NCI-H2107 (cell line): ENCODE results near the gene MT1B.
"Not testable (repeated sequence)": the region's sequence is repeated elsewhere in the genome, so short reads cannot be mapped to it uniquely, and the experiment has no call there.

Source experiments
- DNase-seq: peaks from one replicate; lab custom pipeline; 2025; lab: John Stamatoyannopoulos, UW

MT1B gene

DNA sequence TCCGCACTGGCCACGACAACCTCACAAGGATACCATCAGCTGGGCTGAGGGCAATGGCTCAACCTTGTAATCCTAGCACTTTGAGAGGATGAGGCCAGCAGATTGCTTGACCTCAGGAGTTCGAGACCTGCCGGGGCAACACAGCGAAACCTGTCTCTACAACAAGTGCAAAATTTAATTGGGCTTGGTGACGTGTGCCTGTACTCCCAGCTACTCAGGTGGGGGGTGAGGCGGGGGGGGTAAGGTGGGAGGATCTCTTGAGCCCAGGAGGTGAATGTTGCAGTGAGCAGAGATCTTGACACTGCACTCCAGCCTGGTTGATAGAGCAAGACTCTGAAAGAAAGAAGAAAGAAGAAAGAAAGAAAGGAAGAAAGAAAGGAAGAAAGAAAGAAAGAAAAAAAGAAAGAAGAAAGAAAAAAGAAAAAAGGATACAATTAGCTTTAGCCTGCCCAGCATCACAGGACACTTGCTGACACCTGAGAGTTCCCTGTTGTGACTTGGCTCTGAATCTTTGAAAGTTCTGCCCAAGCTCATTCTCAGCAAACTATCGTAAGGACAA, 31.3 kb upstream of the MT1B start:
- DNase-seq = no peak

DNA sequence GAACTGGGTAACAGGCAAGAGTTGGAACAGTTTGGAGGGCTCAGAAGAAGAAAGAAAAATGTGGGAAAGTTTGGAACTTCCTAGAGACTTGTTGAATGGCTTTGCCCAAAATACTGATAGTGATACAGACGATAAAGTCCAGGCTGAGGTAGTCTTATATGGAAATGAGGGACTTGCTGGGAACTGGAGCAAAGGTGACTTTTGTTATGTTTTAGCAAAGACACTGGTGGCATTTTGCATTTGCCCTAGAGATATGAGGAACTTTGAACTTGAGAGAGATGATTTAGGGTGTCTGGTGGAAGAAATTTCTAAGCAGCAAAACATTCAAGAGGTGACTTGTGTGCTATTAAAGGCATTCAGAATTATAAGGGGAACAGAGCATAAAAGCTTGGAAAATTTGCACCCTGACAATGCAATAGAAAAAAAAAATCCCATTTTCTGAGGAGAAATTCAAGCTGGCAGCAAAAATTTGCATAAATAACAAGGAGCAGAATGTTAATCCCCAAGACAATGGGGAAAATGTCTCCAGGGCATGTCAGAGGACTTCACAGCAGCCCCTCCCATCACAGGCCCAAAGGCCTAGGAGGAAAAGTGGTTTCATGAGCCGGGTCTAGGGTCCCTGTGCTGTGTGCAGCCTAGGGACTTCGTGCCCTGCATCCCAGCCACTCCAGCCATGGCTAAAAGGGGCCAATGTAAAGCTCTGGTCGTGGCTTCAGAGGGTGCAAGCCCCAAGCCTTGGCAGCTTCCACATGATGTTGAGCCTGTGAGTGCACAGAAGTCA, 29.8 kb upstream of the MT1B start:
- not testable (repeated sequence) for DNase-seq

DNA sequence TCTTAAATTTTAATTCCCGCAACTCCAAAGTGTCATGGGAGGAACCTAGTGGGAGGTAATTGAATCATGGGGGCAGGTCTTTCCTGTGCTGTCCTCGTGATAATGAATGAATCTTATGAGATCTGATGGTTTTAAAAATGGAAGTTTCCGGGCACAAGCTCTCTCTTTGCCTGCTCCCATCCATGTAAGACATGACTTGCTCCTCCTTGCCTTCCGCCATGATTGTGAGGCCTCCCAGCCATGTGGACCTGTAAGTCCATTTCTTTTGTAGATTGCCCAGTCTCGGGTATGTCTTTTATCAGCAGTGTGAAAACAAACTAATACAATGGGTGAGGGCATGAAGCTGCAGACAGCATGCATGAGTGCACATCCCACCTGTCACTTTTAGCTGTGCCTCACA, 28.5 kb upstream of the MT1B start:
- not testable (repeated sequence) for DNase-seq

DNA sequence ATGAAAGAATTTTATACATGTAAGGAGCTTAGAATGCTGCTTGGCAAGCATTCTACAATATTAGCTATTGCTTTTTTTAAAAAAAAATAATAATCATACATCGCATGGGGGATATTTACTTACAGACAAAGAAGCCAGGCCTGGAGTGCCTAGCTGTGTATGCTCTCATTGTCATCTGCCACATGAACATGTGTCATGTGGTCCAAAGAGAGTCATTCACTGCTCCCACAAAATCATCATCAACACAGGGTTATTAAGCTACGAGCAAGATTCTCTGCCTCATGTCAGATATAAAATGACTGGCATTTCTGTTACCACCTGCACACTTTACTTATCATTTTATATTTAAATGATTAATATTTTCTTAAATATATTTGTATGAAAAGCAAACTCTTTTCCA, 28.0 kb upstream of the MT1B start:
- DNase-seq = no peak

DNA sequence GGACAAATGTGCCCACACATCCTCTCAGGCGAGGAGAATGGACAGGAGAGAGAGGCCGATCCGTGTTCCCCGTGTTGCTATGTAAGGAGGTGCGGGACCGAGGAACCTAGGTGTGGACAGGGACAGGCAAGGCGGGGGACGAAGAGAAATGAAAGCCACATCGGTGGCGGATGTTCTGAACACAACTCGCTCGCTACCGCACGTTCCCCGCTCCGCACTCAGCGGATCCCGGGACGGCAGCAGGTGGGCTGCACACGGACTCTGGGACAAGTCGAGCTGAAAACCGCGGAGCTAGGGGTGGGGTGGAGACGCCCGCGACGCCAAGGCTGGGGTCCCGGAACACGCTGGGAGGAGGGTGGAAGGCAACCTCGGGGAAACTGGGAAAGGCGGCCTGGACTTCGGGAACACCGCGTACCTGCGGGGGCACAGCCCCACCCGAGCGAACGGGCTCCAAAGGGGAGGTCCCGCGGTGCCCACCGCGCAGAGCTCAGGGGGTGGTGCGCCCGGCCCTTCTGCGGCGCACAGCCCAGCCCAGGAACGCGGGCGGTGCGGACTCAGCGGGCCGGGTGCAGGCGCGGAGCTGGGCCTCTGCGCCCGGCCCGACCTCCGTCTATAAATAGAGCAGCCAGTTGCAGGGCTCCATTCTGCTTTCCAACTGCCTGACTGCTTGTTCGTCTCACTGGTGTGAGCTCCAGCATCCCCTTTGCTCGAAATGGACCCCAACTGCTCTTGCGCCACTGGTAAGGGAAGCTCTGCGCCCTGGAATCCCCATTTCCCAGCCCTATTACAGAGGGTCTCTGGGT, 26.3 kb upstream of the MT1B start, which contains the start of gene MT1E:
TSS of gene MT1E (plus strand) at position 642 of the 803 bp plus-strand sequence. CDS start at position 713, 71 bp downstream.
- DNase-seq = no peak

DNA sequence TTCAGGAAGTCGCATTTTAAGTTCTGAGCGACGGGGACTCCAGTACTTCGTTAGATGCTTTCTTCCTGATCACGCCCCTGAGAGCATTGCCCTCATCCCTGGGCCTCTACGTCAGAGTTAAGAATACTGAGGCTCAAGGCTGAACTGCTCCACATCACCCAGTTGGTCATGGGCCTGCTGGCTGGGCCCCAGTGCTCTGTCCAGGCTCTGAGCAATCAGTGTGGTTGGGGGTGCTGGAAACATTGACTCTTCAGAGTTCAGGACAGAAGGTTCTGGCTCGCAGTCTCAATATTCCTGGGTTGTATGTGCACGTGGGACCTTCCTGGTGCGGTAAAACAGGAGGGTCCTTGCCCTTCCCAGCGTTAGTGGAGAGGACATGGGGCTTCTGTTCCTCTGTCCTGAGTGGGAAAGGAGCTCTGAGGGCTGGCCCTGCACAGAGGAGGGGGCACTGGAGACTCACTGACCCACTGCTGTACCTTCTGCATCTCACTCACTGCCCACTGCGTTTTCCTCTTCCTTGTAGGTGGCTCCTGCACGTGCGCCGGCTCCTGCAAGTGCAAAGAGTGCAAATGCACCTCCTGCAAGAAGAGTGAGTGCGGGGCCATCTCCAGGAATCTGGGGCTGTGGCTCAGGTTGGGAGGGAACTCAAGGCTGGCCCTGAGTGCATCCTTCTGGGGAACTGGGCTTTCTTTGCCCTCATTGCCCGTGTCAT, 25.6 kb upstream of the MT1B start:
- no peak for DNase-seq

DNA sequence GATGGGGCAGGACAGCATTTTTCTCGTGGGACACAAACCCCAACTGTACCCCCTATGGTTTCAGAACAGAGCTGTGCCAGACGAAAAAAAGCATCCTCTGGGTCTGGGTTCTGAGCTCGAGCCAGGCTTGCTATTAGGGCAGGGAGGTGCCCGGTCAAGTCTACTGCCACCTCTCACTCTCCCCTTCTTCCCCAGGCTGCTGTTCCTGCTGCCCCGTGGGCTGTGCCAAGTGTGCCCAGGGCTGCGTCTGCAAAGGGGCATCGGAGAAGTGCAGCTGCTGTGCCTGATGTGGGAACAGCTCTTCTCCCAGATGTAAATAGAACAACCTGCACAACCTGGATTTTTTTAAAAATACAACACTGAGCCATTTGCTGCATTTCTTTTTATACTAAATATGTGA, 25.0 kb upstream of the MT1B start:
- DNase-seq = no peak

DNA sequence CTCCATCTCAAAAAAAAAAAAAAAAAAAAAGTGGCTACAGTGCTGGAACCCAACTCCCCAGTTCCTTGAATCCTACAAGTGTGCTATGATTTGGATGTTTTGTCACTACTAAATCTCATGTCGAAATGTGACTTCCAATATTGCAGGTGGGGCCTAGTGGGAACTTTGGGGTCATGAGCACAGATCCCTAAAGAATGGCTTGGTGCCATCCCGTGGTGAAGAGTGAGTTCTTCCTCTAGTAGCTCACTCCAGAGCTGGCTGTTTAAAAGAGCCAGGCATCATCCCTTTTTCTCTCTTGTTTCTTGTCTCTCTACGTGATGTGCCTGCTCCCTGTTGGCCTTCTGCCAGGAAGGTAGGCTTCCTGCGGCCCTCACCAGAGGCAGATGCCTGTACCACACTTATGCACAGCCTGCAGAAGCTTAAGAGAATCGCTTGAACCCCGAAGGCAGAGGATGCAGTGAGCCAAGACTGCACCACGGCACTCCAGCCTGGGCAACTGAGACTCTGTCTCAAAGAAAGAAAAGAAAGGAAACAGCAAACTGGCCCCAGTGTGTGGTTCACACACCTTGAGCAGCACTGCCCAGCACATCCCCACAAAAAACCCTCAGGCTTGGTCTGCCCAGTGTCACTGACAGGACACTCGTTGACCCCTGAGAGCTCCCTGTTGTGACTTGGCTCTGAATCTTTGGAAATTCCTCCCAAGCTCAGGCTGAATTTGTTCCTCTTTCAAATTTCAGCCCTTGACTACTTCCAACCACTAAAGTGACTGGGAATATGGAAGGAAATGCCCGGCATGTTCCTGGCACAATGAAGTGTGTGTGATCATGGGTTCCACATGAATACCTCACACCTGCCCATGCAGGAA, 23.0 kb upstream of the MT1B start:
- no peak for DNase-seq

DNA sequence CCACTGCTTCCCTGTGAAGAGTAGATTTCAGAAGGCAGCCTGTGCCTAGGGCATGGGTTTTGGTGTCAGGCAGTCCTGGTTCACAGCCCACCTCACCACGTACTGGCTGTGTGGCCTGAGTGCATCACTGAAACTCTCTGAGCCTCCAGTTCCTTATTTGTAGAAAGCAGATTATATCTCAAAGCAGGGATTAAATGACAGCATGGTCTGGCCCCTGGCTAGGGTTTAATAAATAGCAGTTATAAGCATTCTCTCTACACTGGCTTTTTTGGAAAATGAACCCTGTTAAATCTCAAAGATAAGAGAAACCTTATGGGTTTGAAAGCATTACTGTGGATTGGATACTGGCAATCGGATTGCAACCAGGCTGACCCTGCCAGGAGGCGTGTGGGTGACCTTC, 22.2 kb upstream of the MT1B start:
- no peak for DNase-seq

DNA sequence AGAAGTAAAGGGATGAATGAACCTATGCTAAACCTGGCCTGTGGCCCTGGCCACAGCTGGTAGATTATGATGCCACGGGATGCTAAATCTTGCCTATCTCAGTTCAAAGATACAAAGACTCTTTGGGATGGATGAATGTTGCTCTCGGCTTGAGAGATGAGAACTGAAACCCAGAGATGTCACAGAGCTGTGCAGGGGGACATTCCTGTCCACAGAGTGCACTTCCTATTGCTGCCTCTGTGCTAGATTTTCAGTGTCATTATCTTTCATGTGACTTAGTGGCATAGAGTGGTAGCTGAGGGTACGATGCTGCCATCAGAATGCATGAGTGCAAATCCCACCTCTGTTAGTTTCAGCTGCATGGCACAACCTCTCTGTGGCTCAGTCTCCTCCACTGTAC, 21.6 kb upstream of the MT1B start:
- DNase-seq = no peak

DNA sequence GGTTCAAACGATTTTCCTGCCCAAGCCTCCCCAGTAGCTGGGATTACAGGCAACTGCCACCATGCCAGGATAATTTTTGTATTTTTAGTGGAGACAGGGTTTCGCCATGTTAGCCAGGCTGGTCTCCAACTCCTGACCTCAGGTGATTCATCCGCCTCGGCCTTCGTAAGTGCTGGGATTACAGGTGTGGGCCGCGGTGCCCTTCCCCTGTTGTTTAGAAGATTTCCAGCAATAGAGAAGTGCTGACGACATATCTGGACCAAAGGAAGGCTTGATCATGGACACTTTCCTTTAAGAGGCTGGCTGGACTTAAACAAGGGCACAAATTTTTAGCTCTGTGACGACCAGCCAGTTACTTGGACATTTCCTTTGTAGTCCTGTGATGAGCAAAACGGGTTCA, 20.5 kb upstream of the MT1B start:
- DNase-seq = no peak

DNA sequence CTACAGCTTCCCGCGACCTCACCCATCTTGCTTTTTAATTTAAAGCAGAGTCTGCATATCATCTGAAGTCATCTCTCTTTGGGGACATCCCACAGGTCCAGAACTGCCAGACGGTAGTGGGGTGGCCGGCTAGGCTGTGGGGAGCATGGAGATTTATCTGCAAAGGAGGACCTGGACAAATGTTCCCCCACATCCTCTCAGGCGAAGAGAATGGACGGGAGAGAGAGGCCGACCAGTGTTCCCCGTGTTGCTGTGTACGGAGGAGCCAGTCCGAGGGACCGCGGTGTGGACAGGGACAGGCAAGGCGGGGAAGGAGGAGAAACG, 19.9 kb upstream of the MT1B start:
- DNase-seq = no peak

DNA sequence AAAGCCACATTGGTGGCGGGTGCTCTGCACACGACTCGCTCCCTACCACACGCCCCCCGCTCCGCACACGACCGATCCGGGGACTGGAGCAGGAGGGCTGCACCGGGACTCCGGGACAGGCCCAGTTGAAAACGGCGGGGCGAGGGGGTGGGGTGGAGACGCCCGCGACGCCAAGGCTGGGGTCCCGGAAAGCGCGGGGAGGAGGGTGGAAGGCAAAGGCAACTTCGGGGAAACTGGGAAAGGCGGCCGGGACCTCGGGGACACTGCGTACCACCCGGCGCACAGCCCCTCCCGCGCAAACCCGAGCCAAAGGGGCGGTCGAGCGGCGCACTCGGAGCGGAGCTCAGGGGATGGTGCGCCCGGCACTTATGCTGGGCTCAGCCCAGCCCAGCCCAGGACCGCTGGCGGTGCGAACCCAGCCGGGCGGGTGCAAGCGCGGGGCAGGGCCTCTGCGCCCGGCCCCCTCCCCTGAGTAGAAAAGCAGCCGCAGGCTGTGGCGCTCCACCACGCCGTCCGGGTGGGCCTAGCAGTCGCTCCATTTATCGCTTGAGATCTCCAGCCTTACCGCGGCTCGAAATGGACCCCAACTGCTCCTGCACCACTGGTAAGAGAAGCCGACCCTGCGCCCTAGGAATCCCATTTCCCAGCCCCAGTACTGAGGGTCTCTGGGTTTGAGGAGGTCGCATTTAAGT, 19.4 kb upstream of the MT1B start, which contains the start of gene MT1M:
TSS of gene MT1M (plus strand) at position 504 of the 692 bp plus-strand sequence. CDS start at position 577, 73 bp downstream.
- no peak for DNase-seq

DNA sequence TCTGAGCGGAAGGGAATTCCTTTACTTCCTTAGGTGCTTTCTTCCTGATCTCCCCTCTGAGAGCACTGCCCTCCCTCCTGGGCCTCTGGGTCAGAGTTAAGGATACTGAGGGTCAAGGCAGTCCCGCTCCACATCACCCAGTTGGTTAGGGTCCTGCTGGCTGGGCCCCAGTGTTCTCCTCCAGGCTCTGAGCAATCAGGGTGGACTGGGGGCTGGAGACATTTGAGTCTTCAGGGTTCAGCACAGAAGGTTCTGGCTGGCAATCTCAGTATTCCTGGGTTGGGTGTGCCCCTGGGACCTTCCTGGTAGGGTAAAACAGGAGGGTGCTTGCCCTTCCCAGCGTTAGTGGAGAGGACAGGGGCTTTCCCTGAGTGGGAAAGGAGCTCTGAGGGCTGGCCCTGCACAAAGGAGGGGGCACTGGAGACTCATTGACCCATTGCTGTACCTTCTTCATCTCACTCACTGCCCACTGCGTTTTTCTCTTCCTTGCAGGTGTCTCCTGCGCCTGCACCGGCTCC, 18.8 kb upstream of the MT1B start:
- no peak for DNase-seq

DNA sequence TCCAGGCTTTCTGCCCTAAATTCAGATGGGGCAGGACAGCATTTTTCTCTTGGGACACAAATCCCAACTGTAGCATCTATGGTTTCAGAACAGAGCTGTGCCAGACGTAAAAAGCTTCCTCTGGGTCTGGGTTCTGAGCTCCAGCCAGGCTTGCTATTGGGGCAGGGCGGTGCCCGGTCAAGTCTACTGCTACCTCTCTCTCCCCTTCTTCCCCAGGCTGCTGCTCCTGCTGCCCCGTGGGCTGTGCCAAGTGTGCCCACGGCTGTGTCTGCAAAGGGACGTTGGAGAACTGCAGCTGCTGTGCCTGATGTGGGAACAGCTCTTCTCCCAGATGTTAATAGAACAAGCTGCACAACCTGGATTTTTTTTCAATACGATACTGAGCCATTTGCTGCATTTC, 18.2 kb upstream of the MT1B start:
- DNase-seq = no peak

DNA sequence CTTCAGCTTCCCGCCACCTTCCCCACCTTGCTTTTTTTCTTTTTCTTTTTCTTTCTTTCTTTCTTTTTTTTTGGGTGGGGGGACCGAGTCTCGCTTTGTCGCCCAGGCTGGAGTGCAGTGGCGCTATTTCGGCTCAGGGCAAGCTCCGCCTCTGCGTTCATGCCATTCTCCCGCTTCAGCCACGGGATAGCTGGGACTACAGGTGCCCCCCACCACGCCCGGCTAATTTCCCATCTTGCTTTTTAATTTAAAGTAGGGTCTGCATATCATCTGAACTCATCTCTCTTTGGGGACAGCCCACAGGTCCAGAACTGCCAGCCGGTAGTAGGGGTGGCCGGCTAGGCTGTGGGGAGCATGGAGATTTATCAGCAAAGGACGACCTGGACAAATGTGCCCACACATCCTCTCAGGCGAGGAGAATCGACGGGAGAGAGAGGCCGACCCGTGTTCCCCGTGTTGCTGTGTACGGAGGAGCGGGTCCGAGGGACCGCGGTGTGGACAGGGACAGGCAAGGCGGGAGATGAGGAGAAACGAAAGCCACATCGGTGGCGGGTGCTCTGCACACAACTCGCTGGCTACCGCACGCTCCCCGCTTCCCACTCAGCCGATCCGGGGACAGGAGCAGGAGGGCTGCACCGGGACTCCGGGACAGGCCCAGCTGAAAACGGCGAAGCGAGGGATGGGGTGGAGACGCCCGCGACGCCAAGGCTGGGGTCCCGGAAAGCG, 16.8 kb upstream of the MT1B start:
- no peak for DNase-seq

DNA sequence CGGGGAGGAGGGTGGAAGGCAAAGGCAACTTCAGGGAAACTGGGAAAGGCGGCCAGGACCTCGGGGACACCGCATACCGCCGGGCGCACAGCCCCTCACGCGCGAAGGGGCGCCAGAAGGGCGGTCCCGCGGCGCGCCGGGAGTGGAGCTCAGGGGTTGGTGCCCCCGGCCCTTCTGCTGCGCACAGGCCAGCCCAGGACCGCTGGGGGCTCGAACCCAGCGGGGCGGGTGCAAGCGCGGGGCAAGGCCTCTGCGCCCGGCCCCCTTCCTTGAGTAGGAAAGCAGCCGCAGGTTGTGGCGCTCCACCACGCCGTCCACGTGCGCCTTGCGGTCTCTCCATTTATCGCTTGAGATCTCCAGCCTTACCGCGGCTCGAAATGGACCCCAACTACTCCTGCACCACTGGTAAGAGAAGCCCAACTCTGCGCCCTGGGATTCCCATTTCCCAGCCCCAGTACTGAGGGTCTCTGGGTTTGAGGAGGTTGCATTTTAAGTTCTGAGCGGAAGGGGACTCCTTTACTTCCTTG, 16.2 kb upstream of the MT1B start:
- DNase-seq = no peak

DNA sequence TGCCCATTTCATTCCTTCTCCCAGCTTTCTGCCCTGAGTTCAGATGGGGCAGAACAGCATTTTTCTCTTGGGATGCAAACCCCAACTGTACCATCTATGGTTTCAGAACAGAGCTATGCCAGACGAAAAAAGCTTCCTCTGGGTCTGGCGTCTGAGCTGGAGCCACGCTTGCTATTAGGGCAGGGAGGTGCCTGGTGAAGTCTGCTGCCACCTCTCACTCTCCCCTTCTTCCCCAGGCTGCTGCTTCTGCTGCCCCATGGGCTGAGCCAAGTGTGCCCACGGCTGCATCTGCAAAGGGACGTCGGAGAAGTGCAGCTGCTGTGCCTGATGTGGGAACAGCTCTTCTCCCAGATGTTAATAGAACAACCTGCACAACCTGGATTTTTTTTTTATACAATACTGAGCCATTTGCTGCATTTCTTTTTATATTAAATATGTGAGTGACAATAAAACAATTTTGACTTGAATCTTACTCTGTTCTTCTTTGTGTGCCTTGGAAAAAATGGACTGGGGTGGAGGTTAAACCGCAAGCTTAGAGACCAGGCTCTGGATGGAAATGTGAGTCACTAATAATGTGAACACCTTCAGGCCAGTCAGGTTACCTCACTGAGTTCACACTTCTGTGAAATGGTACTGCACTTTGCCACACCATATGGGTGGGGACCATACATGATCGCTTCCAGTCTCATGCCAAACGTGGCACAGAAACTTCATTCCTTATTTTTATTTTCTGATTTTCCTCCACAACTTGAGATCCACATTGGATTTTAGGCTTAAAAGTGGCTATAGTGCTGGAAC, 14.9 kb upstream of the MT1B start:
- no peak for DNase-seq
